CD4-positive, alpha-beta T cell treated with Interleukin-17A for 1 hour (primary cell): ENCODE data around the gene LAIR1.
"Not testable (repeated sequence)": the region's sequence is repeated elsewhere in the genome, so short reads cannot be mapped to it uniquely, and the experiment has no call there.

Experiments used
- DNase-seq: peaks from one replicate; pipeline ENCODE4 v3.0.0-alpha.2; 2020

LAIR1 gene

GRCh38 chr19:54364775-54365257, at the start of gene LAIR1:
TSS of gene LAIR1 (minus strand) at chr19:54364931. CDS start at chr19:54364804, 127 bp downstream.
- peak; percentile 45 for DNase-seq

- no peak for DNase-seq
These were observed 49.4 kb upstream of the LAIR1 start for GRCh38 chr19:54414156-54414555.

- DNase-seq: no peak
These were observed 48.1 kb upstream of the LAIR1 start for GRCh38 chr19:54412877-54413276.

GRCh38 chr19:54411033-54411432, 46.3 kb upstream of the LAIR1 start:
- no peak for DNase-seq

- no peak for DNase-seq
These were observed 43.8 kb upstream of the LAIR1 start for GRCh38 chr19:54408456-54409026.

- DNase-seq: no peak
These were observed 43.0 kb upstream of the LAIR1 start for GRCh38 chr19:54407780-54408179.

GRCh38 chr19:54405628-54406027, 40.9 kb upstream of the LAIR1 start:
- DNase-seq: no peak

GRCh38 chr19:54403054-54403453, 38.3 kb upstream of the LAIR1 start:
- no peak for DNase-seq

- no peak for DNase-seq
These were observed 36.2 kb upstream of the LAIR1 start for GRCh38 chr19:54400913-54401312.

GRCh38 chr19:54399189-54399588, 34.5 kb upstream of the LAIR1 start:
- no peak for DNase-seq

- no peak for DNase-seq
These were observed 31.0 kb upstream of the LAIR1 start for GRCh38 chr19:54395685-54396084.

GRCh38 chr19:54393381-54393780, 28.6 kb upstream of the LAIR1 start:
- DNase-seq: no peak

GRCh38 chr19:54392105-54392504, 27.4 kb upstream of the LAIR1 start:
- DNase-seq: no peak

GRCh38 chr19:54391589-54392061, 26.9 kb upstream of the LAIR1 start:
- DNase-seq: no peak

- peak; percentile 79 for DNase-seq
These were observed 26.3 kb upstream of the LAIR1 start for GRCh38 chr19:54390942-54391577.

GRCh38 chr19:54389553-54389952, 24.8 kb upstream of the LAIR1 start:
- no peak for DNase-seq

GRCh38 chr19:54388802-54389139, 24.0 kb upstream of the LAIR1 start:
- peak; percentile 37 for DNase-seq

- peak; percentile 43 for DNase-seq
These were observed 23.5 kb upstream of the LAIR1 start for GRCh38 chr19:54387991-54388801.

GRCh38 chr19:54383330-54383729, 18.6 kb upstream of the LAIR1 start:
- no peak for DNase-seq

GRCh38 chr19:54382041-54382440, 17.3 kb upstream of the LAIR1 start:
- DNase-seq: not testable (repeated sequence)

- DNase-seq: no peak
These were observed 16.2 kb upstream of the LAIR1 start for GRCh38 chr19:54380897-54381296.

- no peak for DNase-seq
These were observed 14.5 kb upstream of the LAIR1 start for GRCh38 chr19:54379187-54379678.

- DNase-seq: no peak
These were observed 12.0 kb upstream of the LAIR1 start for GRCh38 chr19:54376610-54377285.
